Brain pericyte (primary cell): ENCODE results near the gene DIDO1.

Source experiments
- DNase-seq: peaks from one replicate; pipeline ENCODE4 v3.0.0-alpha.2; 2012; ENCODE audit warnings: low read depth, low spot score

DIDO1 gene

DNA sequence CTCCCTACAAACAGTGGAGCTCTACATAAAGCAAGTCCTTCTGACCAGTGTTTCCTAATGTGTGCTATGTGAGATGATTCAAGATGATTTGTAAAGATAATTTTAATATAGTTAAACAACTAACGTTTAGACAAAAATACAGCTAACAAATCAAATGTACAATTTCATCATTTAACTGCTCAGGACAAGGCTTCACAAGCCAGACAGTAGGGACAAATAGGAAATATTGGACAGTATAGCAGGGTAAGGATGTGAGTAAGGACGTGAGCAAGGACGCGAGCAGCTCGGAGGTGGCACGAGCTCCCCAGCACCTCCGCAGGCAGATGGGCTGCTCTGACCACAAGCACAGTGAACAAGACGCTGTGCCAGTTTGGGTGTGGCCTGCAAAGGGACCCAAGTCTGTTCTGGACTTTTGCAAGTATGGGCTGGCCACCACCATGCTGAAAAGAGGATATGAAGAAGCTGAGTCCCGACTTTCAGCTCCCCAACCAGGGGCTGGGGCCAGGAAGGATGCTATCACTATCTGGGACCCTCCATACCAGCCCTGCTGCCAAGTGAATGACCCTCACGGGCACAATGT is 14.5 kb downstream of the DIDO1 start:
- DNase-seq = no peak

DNA sequence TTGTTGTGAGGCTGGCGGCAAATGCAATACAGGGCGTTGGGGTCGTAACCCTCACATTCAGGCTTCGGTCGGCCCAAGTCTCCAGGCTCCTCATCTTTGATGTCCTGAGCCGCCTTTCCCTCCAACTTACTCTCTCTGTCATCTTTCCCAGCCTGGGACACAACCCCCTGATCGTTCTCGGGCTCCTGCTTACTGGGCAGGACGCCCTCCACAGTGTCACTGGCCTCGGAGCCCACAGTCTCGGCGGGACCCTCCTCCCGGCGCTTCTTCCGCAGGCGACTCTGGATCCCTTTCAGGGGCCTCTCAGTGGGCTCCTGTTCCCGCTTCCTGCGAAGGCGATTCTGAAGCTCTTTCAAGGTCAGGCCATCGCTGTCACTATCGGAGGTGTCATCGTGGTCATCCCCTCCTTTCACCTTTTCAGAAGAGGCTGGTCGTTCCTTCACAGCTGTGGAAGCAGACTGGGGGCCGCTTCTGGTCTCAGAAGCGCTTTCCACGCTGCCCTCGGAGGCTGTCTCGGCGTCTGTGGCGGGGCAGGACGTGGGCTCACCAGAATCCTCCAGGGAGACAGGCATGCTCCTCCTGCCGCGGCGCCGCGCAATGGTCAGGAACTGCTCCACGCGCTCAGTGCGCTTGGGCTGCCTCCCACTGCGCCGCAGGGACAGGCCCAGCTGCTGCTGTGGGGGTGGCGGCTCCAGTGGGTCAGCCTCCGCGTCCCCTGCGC is 15.4 kb downstream of the DIDO1 start:
- DNase-seq = no peak

GRCh38 chr20:62910217-62910766 is 16.0 kb downstream of the DIDO1 start:
- no peak for DNase-seq

DNA sequence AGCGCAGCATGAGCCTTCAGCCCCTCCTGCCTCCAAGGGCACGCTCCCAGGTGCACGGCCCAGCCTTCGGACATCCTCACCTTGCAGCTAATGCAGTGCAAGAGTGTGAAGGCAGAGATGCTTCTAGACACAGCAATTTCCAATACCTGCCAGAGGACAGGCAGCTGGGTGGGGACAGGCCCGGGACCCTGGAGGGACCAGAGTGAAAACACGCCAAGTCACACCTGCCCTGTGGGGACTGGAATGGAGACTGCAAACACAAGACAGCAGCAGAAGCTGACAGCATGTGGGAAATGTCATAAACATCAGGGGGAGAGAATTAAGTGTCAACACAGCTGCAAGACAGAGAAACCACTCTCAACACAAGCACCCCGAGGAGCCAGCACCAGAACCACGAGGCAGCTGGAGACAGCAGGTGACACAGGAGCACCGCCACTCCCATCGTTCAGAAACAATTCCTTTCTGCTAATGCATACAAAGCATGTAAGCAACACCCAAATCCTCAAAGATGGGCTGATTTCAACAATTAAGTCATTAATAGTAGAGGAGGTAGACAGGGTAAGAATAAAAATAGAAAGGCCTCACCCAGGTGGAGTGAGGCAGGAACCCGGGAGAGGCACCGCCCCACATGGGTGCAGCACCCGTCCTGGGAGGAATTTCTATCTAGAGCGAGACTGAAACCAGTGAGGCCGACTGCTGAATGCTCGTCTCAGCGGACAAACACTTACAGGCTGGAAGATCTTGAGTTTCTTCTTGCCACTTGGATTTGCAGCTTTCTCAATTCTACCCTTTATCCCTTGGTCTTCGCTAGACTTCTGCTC is 17.1 kb downstream of the DIDO1 start:
- DNase-seq = no peak

GRCh38 chr20:62907384-62908317 is 18.7 kb downstream of the DIDO1 start:
- no peak for DNase-seq

DNA sequence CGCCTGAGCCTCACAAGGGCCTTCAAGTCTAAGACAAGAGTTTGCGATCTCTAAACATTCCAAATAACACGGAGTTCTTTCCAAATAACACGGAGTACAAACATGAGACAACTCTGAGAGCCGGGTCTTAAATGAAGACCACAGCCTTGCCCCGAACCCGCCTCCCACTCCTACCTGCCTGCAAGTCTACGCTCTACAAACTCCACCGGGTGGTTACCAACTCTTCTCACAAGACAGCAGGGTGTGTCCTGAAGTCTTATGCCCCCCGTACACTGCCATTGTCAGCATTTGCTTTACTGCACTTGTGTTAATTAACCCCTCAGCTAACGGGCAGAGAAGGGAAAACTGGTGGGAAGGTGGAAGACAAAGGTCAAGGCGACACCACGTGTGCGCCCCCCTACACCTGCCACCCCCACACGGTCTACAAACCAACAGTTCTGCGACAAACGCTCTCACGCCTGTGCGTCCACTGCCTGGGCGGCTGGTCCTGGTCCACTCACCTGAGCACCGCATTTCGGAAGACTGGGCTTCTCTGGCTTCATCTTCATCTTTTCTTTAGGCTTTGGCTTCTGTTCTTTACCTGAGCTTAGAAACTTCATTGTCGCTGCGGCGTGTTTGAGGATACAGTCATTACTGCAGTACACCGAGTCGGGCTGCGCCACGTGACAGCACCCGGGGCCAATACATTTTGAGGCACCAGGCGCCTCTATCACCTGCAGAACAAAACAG is 19.5 kb downstream of the DIDO1 start:
- no peak for DNase-seq

- DNase-seq = no peak
These were observed 20.1 kb downstream of the DIDO1 start for GRCh38 chr20:62906209-62906608.

GRCh38 chr20:62905536-62906117 is 20.7 kb downstream of the DIDO1 start:
- DNase-seq = no peak

- no peak for DNase-seq
These were observed 23.2 kb downstream of the DIDO1 start for GRCh38 chr20:62902926-62903615.

- DNase-seq = no peak
These were observed 24.4 kb downstream of the DIDO1 start for GRCh38 chr20:62901891-62902290.

- DNase-seq = no peak
These were observed 25.4 kb downstream of the DIDO1 start for GRCh38 chr20:62900692-62901584.

DNA sequence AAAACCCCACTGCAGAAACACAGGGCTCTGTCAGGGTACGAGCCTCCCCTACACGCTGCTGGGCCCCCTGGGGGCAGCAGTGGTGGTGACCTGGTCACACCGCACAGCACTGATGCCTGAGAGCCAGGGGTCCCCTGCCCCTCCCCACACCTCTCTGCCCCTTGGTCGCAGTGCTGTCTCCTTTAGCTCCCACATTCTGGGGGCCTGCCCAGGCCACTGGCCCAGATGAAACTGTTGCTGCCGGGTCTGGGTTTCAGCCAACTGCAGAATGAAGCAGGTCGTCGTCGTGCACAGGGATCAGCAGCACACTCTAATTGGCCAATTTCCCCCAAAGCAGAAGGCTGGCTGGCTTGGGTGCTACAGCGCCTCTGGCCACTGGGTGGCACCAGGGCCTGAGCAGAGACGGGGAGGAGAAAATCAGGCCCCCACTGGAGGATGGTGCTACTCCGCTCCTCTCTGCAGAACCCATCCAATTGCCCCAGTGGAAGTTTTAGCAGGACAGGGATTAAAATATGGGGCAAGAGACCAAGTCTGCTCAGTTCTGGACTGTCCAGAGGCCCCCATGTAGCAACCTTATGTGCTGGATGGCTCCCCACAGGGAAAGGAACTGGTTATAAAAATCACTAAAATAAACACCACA is 26.1 kb downstream of the DIDO1 start:
- DNase-seq = no peak

DNA sequence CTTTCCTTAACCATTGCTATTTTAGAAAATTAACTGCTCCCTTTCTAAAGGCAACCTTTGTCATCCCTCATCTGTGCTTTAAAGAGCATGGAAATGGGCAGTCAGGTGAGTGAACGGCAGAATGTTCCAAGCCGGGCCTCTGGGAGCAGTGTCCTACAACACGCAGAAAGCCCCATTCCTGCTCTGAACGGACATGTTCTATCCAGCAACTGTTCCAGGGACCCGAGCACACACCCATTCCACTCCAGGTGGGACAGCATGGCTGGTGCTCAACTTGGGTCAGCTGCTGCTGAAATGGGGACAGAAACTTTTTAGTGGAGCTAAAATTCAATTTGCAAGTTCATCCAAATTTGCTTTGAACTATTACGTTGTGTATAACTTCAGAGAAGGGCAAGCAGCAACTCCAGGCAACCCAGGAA is 26.7 kb downstream of the DIDO1 start:
- no peak for DNase-seq

- DNase-seq = no peak
These were observed 27.2 kb downstream of the DIDO1 start for GRCh38 chr20:62898970-62899632.

GRCh38 chr20:62898093-62898964 is 28.0 kb downstream of the DIDO1 start:
- no peak for DNase-seq

DNA sequence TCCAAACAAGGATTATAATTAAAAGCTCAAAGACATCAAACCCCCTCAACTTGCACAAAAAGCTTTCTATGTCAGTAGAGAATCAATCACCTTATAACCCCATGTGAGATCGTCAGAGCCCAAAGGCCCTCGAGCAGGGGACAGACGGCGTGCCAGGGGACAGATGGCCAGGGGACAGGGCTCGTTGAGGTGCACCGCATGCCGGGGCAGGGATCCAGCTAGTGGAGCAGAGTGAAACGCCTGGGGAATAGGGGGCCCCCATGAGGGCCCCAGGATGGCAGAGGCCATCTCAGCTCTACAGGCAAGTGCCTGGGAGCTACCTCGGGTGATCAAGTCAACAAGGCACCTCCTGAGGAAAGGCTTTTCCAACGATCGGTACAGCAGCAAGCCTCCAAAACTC is 28.6 kb downstream of the DIDO1 start:
- no peak for DNase-seq

DNA sequence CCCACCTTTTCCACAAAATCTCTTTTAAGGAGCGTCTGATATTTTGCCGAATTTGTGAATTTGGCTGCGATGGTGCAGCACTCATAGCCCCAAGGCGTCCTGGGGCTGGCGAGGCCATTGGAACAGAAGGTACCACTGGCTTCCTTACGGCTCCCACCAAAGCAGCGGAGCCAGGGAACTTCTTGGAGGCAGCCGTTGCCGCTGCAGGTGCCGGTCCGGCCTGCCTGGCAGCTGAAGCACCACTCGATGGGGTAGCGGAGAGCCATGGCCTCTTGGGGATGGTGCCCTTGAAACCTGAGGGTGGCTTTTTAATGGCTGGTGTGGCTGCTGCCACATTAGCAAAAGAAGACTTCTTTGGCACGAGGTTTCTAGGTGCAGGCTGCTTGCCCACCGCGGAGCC is 29.8 kb downstream of the DIDO1 start:
- DNase-seq = no peak
